HG03460 (cell line): Measurements from ENCODE around the gene CAPZA2.
A peak's percentile ranks its signal among the peaks of the same experiment; 100 is the strongest.
"Not testable (repeated sequence)": the region's sequence is repeated elsewhere in the genome, so short reads cannot be mapped to it uniquely, and the experiment has no call there.

Experiments used
- ATAC-seq: cut with Tn5 transposase; IDR thresholded peaks from one replicate; pipeline ENCODE4 v1.9.1; 2021; ENCODE audit not compliant: unreplicated experiment

CAPZA2 gene

GRCh38 chr7:116862234-116862950 is at the start of gene CAPZA2:
Gene CAPZA2, plus strand, starts transcription at chr7:116862587. Its CDS starts 25 bp downstream, at chr7:116862612.
- peak; percentile 85 for ATAC-seq

DNA sequence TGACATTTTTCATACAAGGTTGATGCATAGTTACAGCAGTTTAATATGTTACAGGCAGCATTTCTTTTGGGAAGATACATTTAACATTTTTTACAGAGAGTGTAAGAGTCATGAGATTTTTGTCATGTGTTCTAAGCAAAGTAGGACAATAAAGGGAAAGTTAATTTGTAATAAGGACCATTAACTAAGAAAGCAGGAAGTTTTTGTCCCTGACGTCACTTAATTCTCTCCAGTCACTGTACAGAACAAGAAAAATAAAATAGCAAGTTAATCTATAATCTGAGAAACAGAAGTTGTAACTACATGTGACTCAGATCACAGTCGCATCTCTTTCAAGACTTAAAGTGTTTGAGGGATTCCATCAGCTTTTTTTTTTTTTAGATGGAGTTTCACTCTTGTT is 49.5 kb upstream of the CAPZA2 start:
- no peak for ATAC-seq

GRCh38 chr7:116813371-116813770 is 49.0 kb upstream of the CAPZA2 start:
- ATAC-seq, result not testable (repeated sequence)

DNA sequence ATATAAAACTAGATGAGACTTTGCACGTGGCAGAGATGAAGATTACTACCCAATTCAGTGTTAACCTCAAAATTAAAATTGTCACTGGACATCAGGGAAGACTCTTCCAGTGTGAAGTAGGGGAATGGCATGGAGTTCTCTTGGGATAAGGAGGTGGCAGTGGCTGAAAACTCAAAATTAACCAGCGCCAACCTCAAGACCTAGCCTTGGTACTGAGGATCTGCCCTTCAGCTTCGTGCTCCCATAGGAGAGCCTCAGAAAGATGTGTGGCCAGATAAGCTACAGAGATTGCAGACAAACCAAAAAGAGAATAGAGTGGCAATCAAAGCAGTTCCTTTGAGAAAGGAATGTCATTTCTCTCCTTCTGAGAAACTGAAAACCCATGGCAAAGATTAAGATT is 47.3 kb upstream of the CAPZA2 start:
- no peak for ATAC-seq

- no peak for ATAC-seq
These were observed 42.2 kb upstream of the CAPZA2 start for GRCh38 chr7:116820149-116820548.

GRCh38 chr7:116821647-116822046 is 40.7 kb upstream of the CAPZA2 start:
- ATAC-seq, result not testable (repeated sequence)

GRCh38 chr7:116824449-116824848 is 37.9 kb upstream of the CAPZA2 start:
- ATAC-seq, result no peak

GRCh38 chr7:116828281-116828680 is 34.1 kb upstream of the CAPZA2 start:
- no peak for ATAC-seq

DNA sequence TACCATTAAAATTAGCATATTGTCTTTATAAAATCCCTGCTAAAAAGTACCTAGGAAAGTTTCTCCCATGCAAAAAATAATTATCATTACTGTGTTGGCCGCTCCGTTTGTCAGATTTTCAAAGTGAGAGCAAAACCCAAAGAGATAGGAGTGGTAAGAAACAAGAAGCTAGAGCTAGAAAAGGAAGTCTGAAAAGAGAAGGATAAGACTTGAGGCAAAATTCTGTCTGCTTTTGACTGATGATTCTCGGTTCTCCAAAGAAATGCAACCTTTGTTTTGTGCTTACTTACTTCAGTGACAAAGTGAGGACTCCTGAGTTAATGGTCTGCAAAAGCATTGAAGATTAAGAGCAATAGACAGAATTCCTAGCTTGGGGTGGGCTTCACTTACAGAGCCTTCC is 33.3 kb upstream of the CAPZA2 start:
- no peak for ATAC-seq

DNA sequence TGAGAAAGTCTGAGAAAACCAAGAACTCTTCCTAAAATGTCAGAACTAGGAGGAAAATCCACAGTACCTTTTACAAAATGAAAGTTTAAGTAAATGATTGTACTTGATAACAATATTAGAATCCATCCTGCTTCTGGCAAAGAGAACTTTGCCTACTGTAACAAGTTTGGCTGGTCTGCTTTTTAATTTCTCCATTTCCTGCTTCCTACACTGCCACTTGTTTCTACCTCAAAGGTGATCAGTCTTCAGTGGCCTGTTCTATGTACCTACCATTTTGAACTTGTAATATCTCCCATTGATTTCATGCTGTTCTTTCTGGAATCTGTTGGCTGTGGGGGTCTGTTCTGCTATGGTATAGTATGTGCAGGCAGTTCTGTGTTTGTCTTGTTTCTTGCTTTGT is 32.9 kb upstream of the CAPZA2 start:
- no peak for ATAC-seq

GRCh38 chr7:116832692-116833091 is 29.7 kb upstream of the CAPZA2 start:
- ATAC-seq, result no peak

DNA sequence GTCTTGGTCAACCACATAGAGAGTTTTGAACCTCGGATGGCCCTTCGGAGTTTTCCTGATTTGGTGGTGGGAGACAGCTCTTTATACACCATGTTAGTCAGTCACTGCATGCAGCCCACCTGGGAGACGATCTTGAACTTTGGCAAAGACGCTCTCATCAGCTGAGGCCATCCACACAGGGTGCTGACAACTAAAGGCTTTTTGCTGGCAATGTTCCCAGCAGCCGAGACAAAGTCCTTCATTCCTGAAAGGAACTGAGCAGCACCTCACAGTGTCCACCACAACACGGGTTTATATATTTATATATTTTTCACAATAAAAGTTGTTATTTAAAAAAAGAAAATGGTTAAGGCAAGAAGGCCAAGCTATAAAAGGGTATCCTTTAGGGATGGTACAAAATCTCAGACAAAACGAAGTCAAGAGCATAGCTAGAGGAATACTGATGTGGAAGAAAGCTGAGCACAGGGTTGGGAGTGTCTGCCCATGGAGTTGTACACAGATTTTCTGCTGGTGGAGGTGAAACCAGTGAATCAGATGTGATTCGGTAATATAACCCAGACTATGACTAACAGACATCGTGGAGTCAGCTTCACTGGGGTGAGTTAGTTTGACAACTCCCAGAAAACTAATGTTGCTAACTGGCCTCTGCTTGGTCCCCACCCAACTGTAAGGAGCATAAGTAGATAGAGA is 27.4 kb upstream of the CAPZA2 start:
- ATAC-seq, result no peak

GRCh38 chr7:116836048-116836447 is 26.3 kb upstream of the CAPZA2 start:
- ATAC-seq, result no peak

DNA sequence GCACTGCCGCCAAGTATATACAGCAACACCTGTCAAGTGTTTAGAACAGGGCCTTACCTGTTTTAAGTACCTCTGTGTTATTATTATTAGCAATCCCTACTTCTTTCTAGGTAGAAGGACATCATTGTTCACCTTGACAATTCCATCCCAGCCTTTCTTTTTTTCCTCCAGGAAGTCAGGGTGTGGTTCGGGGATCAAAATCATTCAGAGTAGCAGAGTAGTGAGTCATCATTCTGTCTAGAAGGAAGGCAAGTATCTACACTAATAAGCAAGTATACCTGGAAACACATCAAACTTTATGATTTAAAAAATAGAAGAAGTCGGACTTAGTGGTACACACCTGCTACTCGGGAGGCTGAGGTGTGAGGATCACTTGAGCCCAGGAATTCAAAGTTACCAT is 25.5 kb upstream of the CAPZA2 start:
- ATAC-seq, result no peak

- no peak for ATAC-seq
These were observed 24.8 kb upstream of the CAPZA2 start for GRCh38 chr7:116837586-116837985.

GRCh38 chr7:116840256-116840655 is 22.1 kb upstream of the CAPZA2 start:
- no peak for ATAC-seq

GRCh38 chr7:116842371-116842770 is 20.0 kb upstream of the CAPZA2 start:
- no peak for ATAC-seq

DNA sequence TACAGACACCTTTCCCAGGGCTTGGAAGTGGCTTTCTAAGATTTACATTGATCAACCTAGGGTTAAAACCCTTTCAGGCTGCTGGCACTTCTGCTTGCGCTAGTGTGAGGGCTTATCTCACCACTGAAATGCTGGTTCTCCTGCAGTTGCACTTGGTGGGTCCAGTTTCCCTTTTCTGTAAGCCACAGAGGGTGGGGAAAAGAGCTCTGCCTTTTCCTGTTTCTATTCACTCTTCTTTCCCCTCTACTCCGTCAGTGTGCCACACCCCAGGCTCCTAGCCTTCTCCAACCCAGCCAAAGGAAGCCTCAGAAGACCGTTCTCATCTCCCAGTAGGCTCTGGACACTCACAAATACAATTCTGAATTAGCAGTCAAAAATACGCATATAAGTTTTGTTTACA is 19.0 kb upstream of the CAPZA2 start:
- no peak for ATAC-seq

DNA sequence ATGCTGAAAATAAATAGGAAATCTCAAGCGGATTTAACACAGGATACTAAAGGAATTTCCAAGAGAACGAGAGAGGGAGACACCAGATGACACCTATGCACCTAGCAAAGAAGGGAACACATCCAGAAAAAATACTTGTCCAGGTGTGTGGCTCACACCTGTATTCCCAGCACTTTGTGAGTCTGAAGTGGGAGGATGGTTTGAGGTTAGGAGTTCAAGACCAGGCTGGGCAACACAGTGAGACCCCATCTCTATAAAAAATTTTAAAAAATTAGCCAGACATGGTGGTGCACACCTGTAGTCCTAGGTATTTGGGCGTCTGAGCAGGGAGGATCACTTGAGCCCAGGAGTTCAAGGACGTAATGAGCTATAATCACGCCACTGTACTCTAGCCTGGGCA is 11.2 kb upstream of the CAPZA2 start:
- ATAC-seq, result no peak

- no peak for ATAC-seq
These were observed 10.7 kb upstream of the CAPZA2 start for GRCh38 chr7:116851671-116852070.

- ATAC-seq, result no peak
These were observed 8.3 kb upstream of the CAPZA2 start for GRCh38 chr7:116854132-116854531.

DNA sequence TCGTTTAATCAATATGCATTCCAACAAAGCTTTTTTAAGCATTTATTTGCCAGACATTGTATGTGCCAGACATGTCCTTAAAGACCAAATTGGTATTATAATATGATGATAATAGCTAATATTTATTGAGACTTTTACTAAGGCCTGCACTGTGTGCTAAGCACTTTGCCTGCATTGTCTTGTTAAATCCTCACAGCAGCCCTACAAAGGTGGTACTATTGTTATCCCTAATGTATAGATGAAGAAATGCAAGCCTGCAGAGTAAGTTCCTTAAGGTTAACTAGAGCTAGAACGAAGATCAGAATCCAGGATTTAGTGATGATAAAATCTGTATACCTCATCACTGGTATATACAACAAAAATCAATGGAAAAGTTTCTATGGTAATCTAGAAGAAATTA is 5.3 kb upstream of the CAPZA2 start:
- ATAC-seq, result no peak

DNA sequence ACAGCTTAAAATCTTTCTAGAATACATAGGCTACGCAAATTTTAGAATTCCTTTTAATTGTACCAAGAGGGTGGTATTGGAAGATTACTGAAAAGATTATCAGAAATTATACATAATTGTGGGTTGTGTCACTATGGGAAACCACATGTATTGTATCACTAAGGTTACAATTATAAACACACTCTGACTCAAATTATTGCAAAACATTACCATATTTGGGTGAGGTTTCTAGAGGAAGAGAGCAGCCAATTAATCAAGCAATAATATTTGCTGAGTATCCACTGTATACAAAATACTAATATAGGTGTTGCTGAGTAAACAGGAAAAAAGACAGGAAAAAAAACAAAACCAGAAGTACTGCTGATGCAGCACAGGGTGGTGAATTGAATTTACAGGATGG is 3.1 kb upstream of the CAPZA2 start:
- ATAC-seq, result no peak
